WTC11 (cell line): ENCODE measurements around the gene IRAK2. TPM values are rescaled to one million over a fixed set of nuclear protein-coding genes. Genes with fewer than 3 reads are reported as not detected.

Experiments
- ATAC-seq: fragments of 200-7000 bp; cut with Tn5 transposase; 2 replicates; pipeline ENCODE4 v1.10.0; 2021; ENCODE audit warnings: mild to moderate bottlenecking, moderate library complexity
- CTCF ChIA-PET: fragments of 300-600 bp; sonication (Branson Sonifier 250); formaldehyde crosslinking; loops from one replicate; lab custom pipeline; 2021; ENCODE audit warnings: antibody characterized with exemption; lab: Charles Lee
- POLR2A ChIA-PET: fragments of 350-600 bp; sonication (Branson Sonifier 250); formaldehyde crosslinking; loops from one replicate; lab custom pipeline; 2021; ENCODE audit warnings: antibody characterized with exemption; lab: Charles Lee
- DNase-seq: peaks from one replicate; pipeline ENCODE4 v3.0.0; 2021; ENCODE audit warnings: low spot score
- H3K27ac Mint-ChIP-seq: 2 replicates; pipeline ENCODE4 v1.8.0; 2021; ENCODE audit warnings: mixed read lengths
- H3K27me3 Mint-ChIP-seq: 2 replicates; pipeline ENCODE4 v1.8.0; 2021; ENCODE audit warnings: low read depth, mild to moderate bottlenecking, moderate library complexity, mixed read lengths
- H3K36me3 Mint-ChIP-seq: 2 replicates; pipeline ENCODE4 v1.8.0; 2021; ENCODE audit warnings: mixed read lengths
- H3K4me1 Mint-ChIP-seq: 2 replicates; pipeline ENCODE4 v1.8.0; 2022; ENCODE audit warnings: mixed read lengths
- H3K4me3 Mint-ChIP-seq: 2 replicates; pipeline ENCODE4 v1.8.0; 2021; ENCODE audit warnings: mild to moderate bottlenecking, moderate library complexity, mixed read lengths
- H3K9me3 Mint-ChIP-seq: 2 replicates; pipeline ENCODE4 v1.8.0; 2021; ENCODE audit warnings: mixed read lengths
- ATF1 ChIP-seq: sonication (generic); formaldehyde crosslinking; IDR thresholded peaks from 2 replicates; pipeline ENCODE4 v1.8.1; 2023; ENCODE audit warnings: mild to moderate bottlenecking, moderate library complexity, missing genetic modification reagents
- ATF3 ChIP-seq: sonication (generic); formaldehyde crosslinking; conservative IDR thresholded peaks from 2 replicates; pipeline ENCODE4 v1.8.1; 2022; ENCODE audit warnings: mild to moderate bottlenecking, missing genetic modification reagents
- CBFB ChIP-seq: sonication (generic); formaldehyde crosslinking; IDR thresholded peaks from 2 replicates; pipeline ENCODE4 v1.8.1; 2022; ENCODE audit warnings: mild to moderate bottlenecking, low read depth, missing genetic modification reagents
- ESRRA ChIP-seq: sonication (generic); formaldehyde crosslinking; IDR thresholded peaks from 2 replicates; pipeline ENCODE4 v1.8.1; 2022; ENCODE audit warnings: mild to moderate bottlenecking, missing genetic modification reagents, borderline replicate concordance
- FOXJ3 ChIP-seq: sonication (generic); formaldehyde crosslinking; IDR thresholded peaks from 2 replicates; pipeline ENCODE4 v1.9.0; 2021; ENCODE audit warnings: missing genetic modification reagents, mild to moderate bottlenecking, borderline replicate concordance
- GABPB1 ChIP-seq: sonication (generic); formaldehyde crosslinking; IDR thresholded peaks from 2 replicates; pipeline ENCODE4 v1.8.1; 2023; ENCODE audit warnings: mild to moderate bottlenecking, missing genetic modification reagents
- HMGA2 ChIP-seq: fragments of 250-450 bp; sonication (Bioruptor Pico); IDR thresholded peaks from 2 replicates; pipeline ENCODE4 v1.4.0; 2021; ENCODE audit warnings: mild to moderate bottlenecking, moderate library complexity
- JAZF1 ChIP-seq: fragments of 250-450 bp; sonication (Bioruptor Pico); IDR thresholded peaks from 2 replicates; pipeline ENCODE4 v1.9.0; 2021; ENCODE audit warnings: moderate library complexity, mild to moderate bottlenecking, inconsistent platforms
- KAT7 ChIP-seq: sonication (generic); formaldehyde crosslinking; IDR thresholded peaks from 2 replicates; pipeline ENCODE4 v1.8.1; 2023; ENCODE audit warnings: missing genetic modification reagents, mild to moderate bottlenecking, borderline replicate concordance
- MXD4 ChIP-seq: fragments of 250-450 bp; sonication (Bioruptor Pico); IDR thresholded peaks from 2 replicates; pipeline ENCODE4 v1.8.0; 2021; ENCODE audit warnings: mild to moderate bottlenecking, moderate library complexity, borderline replicate concordance
- NR1H2 ChIP-seq: sonication (generic); formaldehyde crosslinking; IDR thresholded peaks from 2 replicates; pipeline ENCODE4 v1.9.0; 2021; ENCODE audit warnings: mild to moderate bottlenecking, moderate library complexity, missing genetic modification reagents
- PRRX2 ChIP-seq: fragments of 250-450 bp; sonication (Bioruptor Pico); IDR thresholded peaks from 2 replicates; pipeline ENCODE4 v1.8.0; 2021; ENCODE audit warnings: mild to moderate bottlenecking
- RELA ChIP-seq: sonication (generic); formaldehyde crosslinking; IDR thresholded peaks from 2 replicates; pipeline ENCODE4 v1.8.1; 2022; ENCODE audit warnings: missing genetic modification reagents, mild to moderate bottlenecking, borderline replicate concordance
- SMAD3 ChIP-seq: sonication (generic); formaldehyde crosslinking; IDR thresholded peaks from 2 replicates; pipeline ENCODE4 v1.8.0; 2022; ENCODE audit warnings: missing genetic modification reagents, mild to moderate bottlenecking, borderline replicate concordance
- USF2 ChIP-seq: sonication (generic); formaldehyde crosslinking; IDR thresholded peaks from 2 replicates; pipeline ENCODE4 v1.8.1; 2023; ENCODE audit warnings: mild to moderate bottlenecking, missing genetic modification reagents, moderate library complexity
- ZNF121 ChIP-seq: sonication (generic); formaldehyde crosslinking; IDR thresholded peaks from 2 replicates; pipeline ENCODE4 v1.8.0; 2023; ENCODE audit warnings: missing genetic modification reagents
- ZNF232 ChIP-seq: sonication (generic); formaldehyde crosslinking; IDR thresholded peaks from 2 replicates; pipeline ENCODE4 v1.8.0; 2022; ENCODE audit warnings: mild to moderate bottlenecking, missing genetic modification reagents
- ZNF416 ChIP-seq: fragments of 250-450 bp; sonication (Bioruptor Pico); IDR thresholded peaks from 2 replicates; pipeline ENCODE4 v1.9.0; 2021; ENCODE audit warnings: mild to moderate bottlenecking, inconsistent platforms
- ZNF425 ChIP-seq: fragments of 250-450 bp; sonication (Bioruptor Pico); conservative IDR thresholded peaks from 2 replicates; pipeline ENCODE4 v1.9.0; 2021; ENCODE audit warnings: mild to moderate bottlenecking
- total RNA-seq: library from RNA; stranded (reverse); gene quantifications from 3 replicates; pipeline ENCODE4 v1.2.3, GENCODE V29; 2021
- TF ChIP-seq, protein P1 (sequence below): fragments of 250-450 bp; sonication (Bioruptor Pico); IDR thresholded peaks from 2 replicates; pipeline ENCODE4 v1.9.0; 2021; ENCODE audit warnings: moderate library complexity, mild to moderate bottlenecking, inconsistent platforms, borderline replicate concordance
- TF ChIP-seq, protein P2 (sequence below): sonication (generic); formaldehyde crosslinking; conservative IDR thresholded peaks from 2 replicates; pipeline ENCODE4 v1.8.1; 2023; ENCODE audit warnings: mild to moderate bottlenecking, low read depth, missing genetic modification reagents, moderate library complexity
- TF ChIP-seq, protein P3 (sequence below): sonication (generic); formaldehyde crosslinking; IDR thresholded peaks from 2 replicates; pipeline ENCODE4 v1.8.0; 2022; ENCODE audit warnings: mild to moderate bottlenecking, missing genetic modification reagents

IRAK2 gene
- total RNA-seq, 1 experiment from 2014 or later: 1.4 TPM

GRCh38 chr3:10177737-10178136, 13.0 kb downstream of the IRAK2 start:
- ATAC-seq (no peak), DNase-seq (no peak)
- POLR2A ChIA-PET: interaction anchor here (0.7 kb wide), 1 partner anchor 10 kb away, joined by 4 read pairs; no protein-coding TSS in a partner anchor
- no peaks in the 10 kb centered on the region for H3K36me3 Mint-ChIP-seq
- CTCF ChIA-PET: interaction anchor here (1.0 kb wide), 1 partner anchor 17 kb away, joined by 3 read pairs; no protein-coding TSS in a partner anchor
- TF ChIP-seq ZNF425 (CRISPR knock-in tag) (no peak), ZNF121 (CRISPR knock-in tag) (no peak), NR1H2 (CRISPR knock-in tag) (no peak), USF2 (CRISPR knock-in tag) (no peak), RELA (CRISPR knock-in tag) (no peak), SMAD3 (no peak), FOXJ3 (CRISPR knock-in tag) (no peak), ATF1 (CRISPR knock-in tag) (no peak), ESRRA (CRISPR knock-in tag) (no peak), MXD4 (CRISPR knock-in tag) (no peak), GABPB1 (CRISPR knock-in tag) (no peak), CBFB (CRISPR knock-in tag) (no peak), HMGA2 (no peak), ZNF416 (CRISPR knock-in tag) (no peak), ATF3 (CRISPR knock-in tag) (no peak)
- TF ChIP-seq, protein P1, sequence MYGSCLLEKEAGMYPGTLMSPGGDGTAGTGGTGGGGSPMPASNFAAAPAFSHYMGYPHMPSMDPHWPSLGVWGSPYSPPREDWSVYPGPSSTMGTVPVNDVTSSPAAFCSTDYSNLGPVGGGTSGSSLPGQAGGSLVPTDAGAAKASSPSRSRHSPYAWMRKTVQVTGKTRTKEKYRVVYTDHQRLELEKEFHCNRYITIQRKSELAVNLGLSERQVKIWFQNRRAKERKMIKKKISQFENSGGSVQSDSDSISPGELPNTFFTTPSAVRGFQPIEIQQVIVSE (CRISPR knock-in tag): no peak
- TF ChIP-seq, protein P2, sequence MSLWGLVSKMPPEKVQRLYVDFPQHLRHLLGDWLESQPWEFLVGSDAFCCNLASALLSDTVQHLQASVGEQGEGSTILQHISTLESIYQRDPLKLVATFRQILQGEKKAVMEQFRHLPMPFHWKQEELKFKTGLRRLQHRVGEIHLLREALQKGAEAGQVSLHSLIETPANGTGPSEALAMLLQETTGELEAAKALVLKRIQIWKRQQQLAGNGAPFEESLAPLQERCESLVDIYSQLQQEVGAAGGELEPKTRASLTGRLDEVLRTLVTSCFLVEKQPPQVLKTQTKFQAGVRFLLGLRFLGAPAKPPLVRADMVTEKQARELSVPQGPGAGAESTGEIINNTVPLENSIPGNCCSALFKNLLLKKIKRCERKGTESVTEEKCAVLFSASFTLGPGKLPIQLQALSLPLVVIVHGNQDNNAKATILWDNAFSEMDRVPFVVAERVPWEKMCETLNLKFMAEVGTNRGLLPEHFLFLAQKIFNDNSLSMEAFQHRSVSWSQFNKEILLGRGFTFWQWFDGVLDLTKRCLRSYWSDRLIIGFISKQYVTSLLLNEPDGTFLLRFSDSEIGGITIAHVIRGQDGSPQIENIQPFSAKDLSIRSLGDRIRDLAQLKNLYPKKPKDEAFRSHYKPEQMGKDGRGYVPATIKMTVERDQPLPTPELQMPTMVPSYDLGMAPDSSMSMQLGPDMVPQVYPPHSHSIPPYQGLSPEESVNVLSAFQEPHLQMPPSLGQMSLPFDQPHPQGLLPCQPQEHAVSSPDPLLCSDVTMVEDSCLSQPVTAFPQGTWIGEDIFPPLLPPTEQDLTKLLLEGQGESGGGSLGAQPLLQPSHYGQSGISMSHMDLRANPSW (CRISPR knock-in tag): no peak
- H3K4me3 Mint-ChIP-seq: no peak overlapping the region
- no peak overlapping the region for H3K27ac Mint-ChIP-seq
- no peaks in the 10 kb centered on the region for H3K4me1 Mint-ChIP-seq
- H3K27me3 Mint-ChIP-seq: no peaks in the 10 kb centered on the region
- peaks cover 5% of the 10 kb centered on the region for H3K9me3 Mint-ChIP-seq

GRCh38 chr3:10178892-10179291, 14.2 kb downstream of the IRAK2 start:
- DNase-seq: no peak
- Mint-ChIP-seq H3K4me1 (no peaks in the 10 kb centered on the region), H3K27me3 (no peaks in the 10 kb centered on the region), H3K27ac (no peak overlapping the region), H3K4me3 (no peak overlapping the region), H3K9me3 (peaks cover 5% of the 10 kb centered on the region), H3K36me3 (no peaks in the 10 kb centered on the region)
- TF ChIP-seq KAT7 (CRISPR knock-in tag) (no peak), ZNF232 (CRISPR knock-in tag) (no peak), JAZF1 (CRISPR knock-in tag) (no peak), PRRX2 (no peak)
- TF ChIP-seq, protein P3, sequence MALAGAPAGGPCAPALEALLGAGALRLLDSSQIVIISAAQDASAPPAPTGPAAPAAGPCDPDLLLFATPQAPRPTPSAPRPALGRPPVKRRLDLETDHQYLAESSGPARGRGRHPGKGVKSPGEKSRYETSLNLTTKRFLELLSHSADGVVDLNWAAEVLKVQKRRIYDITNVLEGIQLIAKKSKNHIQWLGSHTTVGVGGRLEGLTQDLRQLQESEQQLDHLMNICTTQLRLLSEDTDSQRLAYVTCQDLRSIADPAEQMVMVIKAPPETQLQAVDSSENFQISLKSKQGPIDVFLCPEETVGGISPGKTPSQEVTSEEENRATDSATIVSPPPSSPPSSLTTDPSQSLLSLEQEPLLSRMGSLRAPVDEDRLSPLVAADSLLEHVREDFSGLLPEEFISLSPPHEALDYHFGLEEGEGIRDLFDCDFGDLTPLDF (CRISPR knock-in tag): no peak
- ChIA-PET POLR2A (no interaction called here), CTCF (interaction anchor here (1.1 kb wide), 1 partner anchor 11 kb away, joined by 3 read pairs; no protein-coding TSS in a partner anchor)
- ATAC-seq: no peak
